ENCODE data around the gene PPP1R1B.
A peak's percentile ranks its signal among the peaks of the same experiment; 100 is the strongest.

Gene PPP1R1B

GRCh38 chr17:39663688-39664580 lies 37.2 kb downstream of the PPP1R1B start:
- CTCF ChIA-PET: interaction anchor here (0.8 to 3.2 kb wide), 3 partner anchors 10 to 41 kb away, joined by 4 to 16 read pairs (median 16); no protein-coding TSS in a partner anchor
- POLR2A ChIA-PET: no interaction called here
- no peak for TF ChIP-seq CTCF (IDR thresholded peaks at IDR 0.05; ENCODE audit: insufficient read depth, low read length, missing control alignments)
- no peak for DNase-seq (ENCODE audit: low read depth, low spot score)
- no peak overlapping the region for H3K4me3 ChIP-seq (ENCODE audit: low read depth, low read length)

GRCh38 chr17:39664581-39665561 lies 38.1 kb downstream of the PPP1R1B start, which contains the start of gene TCAP:
TSS of gene TCAP (plus strand) at chr17:39665349. CDS start at chr17:39665360, 11 bp downstream.
- H3K4me3 ChIP-seq (ENCODE audit: low read depth, low read length): no peak within 1 kb of the TSS
- CTCF ChIA-PET: interaction anchor here (2.7 to 9.2 kb wide), 4 partner anchors 10 to 42 kb away, joined by 16 to 237 read pairs (median 66); partner anchors contain the start of gene PPP1R1B

GRCh38 chr17:39665642-39666224 lies 39.0 kb downstream of the PPP1R1B start:
- TF ChIP-seq CTCF (IDR thresholded peaks at IDR 0.05; ENCODE audit: insufficient read depth, low read length, missing control alignments): peak; percentile 21
- CTCF ChIA-PET: interaction anchor here (1.5 to 9.2 kb wide), 4 partner anchors 11 to 43 kb away, joined by 6 to 237 read pairs (median 66); partner anchors contain the start of gene PPP1R1B
- POLR2A ChIA-PET: interaction anchor here (1.2 kb wide), 1 partner anchor 34 kb away, joined by 3 read pairs; the partner anchor contains the start of gene ERBB2
- no peak overlapping the region for H3K4me3 ChIP-seq (ENCODE audit: low read depth, low read length)
- DNase-seq (ENCODE audit: low read depth, low spot score): no peak

More at GRCh38 chr17:39664581-39665561, 38.1 kb downstream of the PPP1R1B start, which contains the start of gene TCAP:
- DNase-seq (ENCODE audit: low read depth, low spot score): no peak
- POLR2A ChIA-PET: interaction anchor here (1.2 kb wide), 1 partner anchor 35 kb away, joined by 3 read pairs; the partner anchor contains the start of gene ERBB2
- no peak for TF ChIP-seq CTCF (IDR thresholded peaks at IDR 0.05; ENCODE audit: insufficient read depth, low read length, missing control alignments)

- TF ChIP-seq CTCF (IDR thresholded peaks at IDR 0.05; ENCODE audit: insufficient read depth, low read length, missing control alignments): no peak
- CTCF ChIA-PET: interaction anchor here (1.2 to 9.2 kb wide), 7 partner anchors 11 to 118 kb away, joined by 3 to 237 read pairs (median 6); partner anchors contain the start of gene PPP1R1B
- no peak for DNase-seq (ENCODE audit: low read depth, low spot score)
- no peak overlapping the region for H3K4me3 ChIP-seq (ENCODE audit: low read depth, low read length)
- POLR2A ChIA-PET: no interaction called here
Measured at GRCh38 chr17:39666231-39666600, 39.5 kb downstream of the PPP1R1B start.

GRCh38 chr17:39666601-39667261 lies 40.0 kb downstream of the PPP1R1B start:
- no peak for TF ChIP-seq CTCF (IDR thresholded peaks at IDR 0.05; ENCODE audit: insufficient read depth, low read length, missing control alignments)
- ChIA-PET POLR2A (no interaction called here), CTCF (interaction anchor here (0.7 to 9.2 kb wide), 8 partner anchors 10 to 118 kb away, joined by 3 to 237 read pairs (median 6); partner anchors contain the start of genes PGAP3 and PPP1R1B)
- DNase-seq (ENCODE audit: low read depth, low spot score): no peak
- no peak overlapping the region for H3K4me3 ChIP-seq (ENCODE audit: low read depth, low read length)

Measured in AG04449 (cell line).